GM21619 (cell line): ENCODE measurements around the gene SACS.
"Not testable (repeated sequence)": the region's sequence is repeated elsewhere in the genome, so short reads cannot be mapped to it uniquely, and the experiment has no call there.

Experiments used
- ATAC-seq: cut with Tn5 transposase; IDR thresholded peaks from one replicate; pipeline ENCODE4 v1.9.1; 2021; ENCODE audit not compliant: unreplicated experiment

Gene SACS

GRCh38 chr13:23456437-23457210, 23.1 kb upstream of the SACS start:
- no peak for ATAC-seq

- ATAC-seq = no peak
Observed at GRCh38 chr13:23455401-23456185, 22.1 kb upstream of the SACS start.

- ATAC-seq = no peak
Observed at GRCh38 chr13:23453132-23453531, 19.6 kb upstream of the SACS start.

- no peak for ATAC-seq
Observed at GRCh38 chr13:23450340-23451046, 17.0 kb upstream of the SACS start.

GRCh38 chr13:23449398-23450162, 16.1 kb upstream of the SACS start:
- no peak for ATAC-seq

GRCh38 chr13:23447927-23448326, 14.4 kb upstream of the SACS start:
- no peak for ATAC-seq

GRCh38 chr13:23445794-23446193, 12.3 kb upstream of the SACS start:
- ATAC-seq = no peak

GRCh38 chr13:23443878-23444277, 10.4 kb upstream of the SACS start:
- ATAC-seq = no peak

GRCh38 chr13:23443110-23443509, 9.6 kb upstream of the SACS start:
- no peak for ATAC-seq

- ATAC-seq = no peak
Observed at GRCh38 chr13:23440821-23441618, 7.5 kb upstream of the SACS start.

- not testable (repeated sequence) for ATAC-seq
Observed at GRCh38 chr13:23440324-23440723, 6.8 kb upstream of the SACS start.

- ATAC-seq = no peak
Observed at GRCh38 chr13:23437916-23438315, 4.4 kb upstream of the SACS start.

GRCh38 chr13:23436680-23437079, 3.2 kb upstream of the SACS start:
- ATAC-seq = no peak

GRCh38 chr13:23434491-23434890, 989 bp upstream of the SACS start:
- no peak for ATAC-seq

- ATAC-seq = no peak
Observed at GRCh38 chr13:23432626-23433025, 876 bp downstream of the SACS start.

- ATAC-seq = no peak
Observed at GRCh38 chr13:23430664-23431063, 2.8 kb downstream of the SACS start.

- ATAC-seq = no peak
Observed at GRCh38 chr13:23427881-23428528, 5.5 kb downstream of the SACS start.

- no peak for ATAC-seq
Observed at GRCh38 chr13:23427342-23427843, 6.1 kb downstream of the SACS start.

- no peak for ATAC-seq
Observed at GRCh38 chr13:23421596-23421995, 11.9 kb downstream of the SACS start.
